HFFc6 (cell line): ENCODE data around the gene SETBP1. TPM values are rescaled to one million over a fixed set of nuclear protein-coding genes. Genes with fewer than 3 reads are reported as not detected.

ENCODE experiments used
- DNase-seq: peaks from one replicate; pipeline ENCODE4 v3.0.0-alpha.2; 2018
- H3K27ac Mint-ChIP-seq: 2 replicates; pipeline ENCODE4 v1.8.0; 2020; ENCODE audit warnings: mild to moderate bottlenecking, mixed read lengths
- H3K27me3 Mint-ChIP-seq: 2 replicates; pipeline ENCODE4 v1.8.0; 2021; ENCODE audit warnings: mild to moderate bottlenecking, moderate library complexity, mixed read lengths; ENCODE audit not compliant: insufficient read depth
- H3K36me3 Mint-ChIP-seq: 2 replicates; pipeline ENCODE4 v1.8.0; 2021; ENCODE audit warnings: low read depth, mixed read lengths
- H3K4me1 Mint-ChIP-seq: 2 replicates; pipeline ENCODE4 v1.8.0; 2020; ENCODE audit warnings: low read depth, mixed read lengths
- H3K4me3 Mint-ChIP-seq: 2 replicates; pipeline ENCODE4 v1.8.0; 2020; ENCODE audit warnings: mild to moderate bottlenecking, moderate library complexity, mixed read lengths
- H3K9me3 Mint-ChIP-seq: 2 replicates; pipeline ENCODE4 v1.8.0; 2020; ENCODE audit warnings: mild to moderate bottlenecking, mixed read lengths
- CTCF ChIP-seq: fragments of 200-600 bp; sonication (generic); IDR thresholded peaks from 2 replicates; pipeline ENCODE4 v1.5.0; 2021; ENCODE audit warnings: antibody characterized with exemption, mild to moderate bottlenecking
- total RNA-seq, 6 experiments: library from RNA; stranded (reverse); fragmentation: NEBNext Ultra II Directional; extraction: Animal tissue kit (Norgen Biotek cat#: 25700); gene quantifications; 2 replicates in 1 of 6; 3 replicates in 5 of 6; pipeline ENCODE4 v1.2.3, GENCODE V29; 2021

The SETBP1 gene
- total RNA-seq, 6 experiments from 2014 or later, result 0.03 to 0.40 (median 0.09) TPM

- Mint-ChIP-seq H3K4me1 (no peaks in the 10 kb centered on the region), H3K9me3 (peaks cover 4% of the 10 kb centered on the region; the same call in 1 of the 2 replicates), H3K36me3 (no peaks in the 10 kb centered on the region), H3K27ac (no peak overlapping the region), H3K27me3 (peaks cover 6% of the 10 kb centered on the region; the same call in 1 of the 2 replicates), H3K4me3 (no peak overlapping the region)
- no peak for DNase-seq
- no peak for TF ChIP-seq CTCF
These were observed 137.3 kb downstream of the SETBP1 start for GRCh38 chr18:44817831-44818473.

DNA sequence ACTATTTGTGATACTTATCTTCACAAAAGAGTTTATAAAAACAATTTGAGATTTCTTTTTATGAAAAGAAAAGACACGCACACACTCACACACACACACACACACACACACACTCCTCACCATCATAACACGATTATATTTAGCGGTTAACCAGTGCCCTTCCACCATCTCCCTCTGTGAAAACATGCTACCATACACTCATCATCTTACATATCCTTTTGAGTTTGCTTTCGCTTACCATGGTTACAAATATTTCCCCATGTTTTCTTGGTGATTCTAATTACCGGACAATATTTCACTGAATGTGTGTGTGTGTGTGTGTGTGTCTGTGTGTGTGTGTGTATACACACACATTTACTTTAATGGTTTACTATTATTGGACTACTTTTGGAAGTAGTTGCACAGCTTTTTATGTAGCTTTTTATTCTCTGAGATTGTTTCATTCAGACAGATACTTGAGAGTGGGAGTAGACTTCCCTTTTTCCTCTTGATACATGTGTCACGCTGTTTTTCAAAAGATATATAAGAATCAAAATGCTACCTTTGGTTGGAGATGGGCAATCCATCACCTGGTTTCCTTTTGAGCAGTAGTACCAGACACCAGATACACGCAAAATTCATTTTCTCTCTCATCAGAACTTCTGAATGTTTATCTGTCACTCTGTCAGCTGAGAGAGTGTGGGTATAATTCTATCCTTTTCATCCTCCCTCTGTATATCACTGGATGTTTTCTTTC lies 138.1 kb downstream of the SETBP1 start:
- H3K27ac Mint-ChIP-seq, result no peak overlapping the region
- no peak overlapping the region for H3K4me3 Mint-ChIP-seq
- H3K36me3 Mint-ChIP-seq, result no peaks in the 10 kb centered on the region

GRCh38 chr18:44819944-44820510 lies 139.3 kb downstream of the SETBP1 start:
- no peak overlapping the region for H3K4me3 Mint-ChIP-seq
- peaks cover 10% of the 10 kb centered on the region; the same call in 1 of the 2 replicates for H3K27me3 Mint-ChIP-seq
- no peak overlapping the region for H3K27ac Mint-ChIP-seq
- TF ChIP-seq CTCF, result no peak
- no peak for DNase-seq
- peaks cover 4% of the 10 kb centered on the region; the same call in 1 of the 2 replicates for H3K9me3 Mint-ChIP-seq
- H3K36me3 Mint-ChIP-seq, result no peaks in the 10 kb centered on the region
- no peaks in the 10 kb centered on the region for H3K4me1 Mint-ChIP-seq

More for the DNA sequence above, 138.1 kb downstream of the SETBP1 start:
- TF ChIP-seq CTCF, result no peak
- DNase-seq, result no peak
- H3K27me3 Mint-ChIP-seq, result peaks cover 6% of the 10 kb centered on the region; the same call in 1 of the 2 replicates
- peaks cover 4% of the 10 kb centered on the region; the same call in 1 of the 2 replicates for H3K9me3 Mint-ChIP-seq
- no peaks in the 10 kb centered on the region for H3K4me1 Mint-ChIP-seq

DNA sequence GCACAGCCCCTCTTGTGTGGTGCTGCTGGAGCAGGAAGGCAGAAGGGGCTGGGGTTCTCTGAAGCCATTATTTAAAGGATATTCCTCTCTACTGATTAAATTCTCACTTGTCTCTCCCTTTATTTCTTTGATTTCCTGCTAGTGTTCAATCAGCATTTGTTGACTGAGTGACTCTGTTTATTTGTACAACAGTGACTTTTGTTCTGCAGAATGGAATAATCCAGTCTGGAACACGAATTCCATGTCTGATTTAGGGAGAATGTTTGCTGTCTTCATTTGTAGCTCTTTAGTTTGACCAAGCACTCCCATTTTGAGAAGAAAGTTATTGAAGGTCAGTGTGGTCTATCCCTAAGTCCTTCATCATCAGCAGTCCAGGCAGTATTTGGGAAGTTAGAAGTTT lies 141.2 kb downstream of the SETBP1 start:
- DNase-seq, result no peak
- no peak overlapping the region for H3K4me3 Mint-ChIP-seq
- peaks cover 9% of the 10 kb centered on the region; the same call in 1 of the 2 replicates for H3K27me3 Mint-ChIP-seq
- no peak for TF ChIP-seq CTCF
- H3K36me3 Mint-ChIP-seq, result no peaks in the 10 kb centered on the region
- no peak overlapping the region for H3K27ac Mint-ChIP-seq
- peaks cover 4% of the 10 kb centered on the region; the same call in 1 of the 2 replicates for H3K9me3 Mint-ChIP-seq
- H3K4me1 Mint-ChIP-seq, result peaks cover 5% of the 10 kb centered on the region; the same call in 1 of the 2 replicates

- no peak overlapping the region for H3K4me3 Mint-ChIP-seq
- DNase-seq, result no peak
- no peak for TF ChIP-seq CTCF
- H3K36me3 Mint-ChIP-seq, result no peaks in the 10 kb centered on the region
- peaks cover 4% of the 10 kb centered on the region; the same call in 1 of the 2 replicates for H3K9me3 Mint-ChIP-seq
- H3K4me1 Mint-ChIP-seq, result peaks cover 5% of the 10 kb centered on the region; the same call in 1 of the 2 replicates
- H3K27me3 Mint-ChIP-seq, result peaks cover 5% of the 10 kb centered on the region; the same call in 1 of the 2 replicates
- H3K27ac Mint-ChIP-seq, result no peak overlapping the region
These were observed 142.6 kb downstream of the SETBP1 start for GRCh38 chr18:44823286-44823685.
